Measurements from ENCODE around the gene FUT8.
"Not testable (repeated sequence)": the region's sequence is repeated elsewhere in the genome, so short reads cannot be mapped to it uniquely, and the experiment has no call there.

FUT8 gene

DNA sequence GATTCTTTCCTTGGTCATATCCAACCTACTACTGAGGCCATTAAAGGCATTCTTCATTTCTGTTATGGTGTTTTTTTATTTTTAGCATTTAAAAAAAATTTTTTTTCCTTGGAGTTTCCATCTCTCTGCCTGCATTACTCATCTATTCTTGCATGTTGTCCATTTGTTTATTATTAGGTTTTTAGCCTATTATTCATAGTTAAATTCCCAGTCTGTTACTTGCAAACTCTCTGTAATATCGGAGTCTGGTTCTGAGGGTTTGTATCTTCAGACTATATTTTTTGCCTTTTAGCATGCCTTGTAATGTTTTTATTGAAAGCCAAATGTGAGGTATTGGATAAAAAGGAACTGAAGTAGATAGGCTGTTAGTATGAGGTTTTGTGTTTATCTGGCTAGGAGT lies 284.3 kb downstream of the FUT8 start:
- DNase-seq (ENCODE audit: low read depth), result no peak
- H3K4me3 ChIP-seq (ENCODE audit: low read depth, low read length), result no peak overlapping the region
- TF ChIP-seq CTCF (IDR thresholded peaks at IDR 0.05; ENCODE audit: control insufficient read depth, extremely low read depth, insufficient read depth), result no peak

DNA sequence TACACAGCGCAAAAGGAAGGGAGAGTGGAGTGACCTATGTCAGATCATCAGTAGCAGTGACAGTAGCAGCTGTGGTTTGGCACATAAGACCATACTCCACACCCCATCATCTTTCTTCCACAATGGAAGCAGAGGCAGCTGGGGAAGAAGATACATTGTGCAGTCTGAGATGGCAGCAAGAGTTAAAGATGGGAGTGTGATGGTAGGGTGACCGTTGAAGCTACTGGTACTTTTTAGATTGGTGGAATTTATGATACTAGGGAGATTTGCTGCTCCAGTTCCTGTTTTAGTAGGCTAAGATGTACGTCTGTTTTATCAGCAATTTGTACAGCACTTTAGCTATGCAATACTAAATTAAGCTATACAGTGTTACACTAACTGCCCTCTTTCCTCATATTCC lies 291.0 kb downstream of the FUT8 start:
- no peak overlapping the region for H3K4me3 ChIP-seq (ENCODE audit: low read depth, low read length)
- no peak for TF ChIP-seq CTCF (IDR thresholded peaks at IDR 0.05; ENCODE audit: control insufficient read depth, extremely low read depth, insufficient read depth)
- no peak for DNase-seq (ENCODE audit: low read depth)

DNA sequence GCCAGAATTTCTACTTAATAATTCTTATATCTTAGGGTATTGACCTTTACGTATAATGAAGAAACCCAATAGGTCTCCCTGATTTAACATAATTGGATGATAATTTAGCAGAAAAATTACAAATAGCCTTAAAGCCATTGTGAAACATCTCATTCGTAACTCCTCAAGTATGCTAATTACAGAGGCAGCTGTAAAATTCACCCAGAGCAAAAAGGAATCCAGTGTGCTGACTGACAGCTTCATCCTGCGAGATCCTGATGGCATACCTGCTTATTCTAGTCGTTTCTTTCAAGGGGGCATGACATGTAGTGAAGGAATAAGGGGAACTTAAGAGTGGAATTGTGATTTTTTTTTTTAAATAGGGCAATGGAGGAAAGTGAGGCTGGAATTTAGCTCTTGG lies 291.5 kb downstream of the FUT8 start:
- no peak for TF ChIP-seq CTCF (IDR thresholded peaks at IDR 0.05; ENCODE audit: control insufficient read depth, extremely low read depth, insufficient read depth)
- no peak for DNase-seq (ENCODE audit: low read depth)

DNA sequence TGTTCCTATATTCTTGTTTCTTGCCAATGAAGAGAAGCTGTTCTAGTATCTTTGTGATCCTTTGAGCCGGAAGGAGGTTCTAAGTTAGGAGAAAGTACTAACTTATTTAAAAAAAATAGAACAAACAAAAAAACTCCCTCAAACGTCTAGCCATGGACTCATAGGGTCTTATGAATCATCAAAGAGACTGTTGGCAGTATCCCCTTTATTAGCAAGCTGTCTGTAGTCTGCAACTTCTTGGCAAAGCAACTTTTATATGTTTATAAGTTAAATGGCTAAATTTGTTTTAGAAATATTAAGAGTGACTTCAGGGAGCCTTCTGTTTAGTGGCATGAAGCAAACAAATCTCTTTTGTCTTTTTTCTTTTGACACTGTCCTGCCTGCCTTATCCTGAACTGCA lies 291.9 kb downstream of the FUT8 start:
- H3K4me3 ChIP-seq (ENCODE audit: low read depth, low read length), result no peak overlapping the region
- TF ChIP-seq CTCF (IDR thresholded peaks at IDR 0.05; ENCODE audit: control insufficient read depth, extremely low read depth, insufficient read depth), result no peak
- DNase-seq (ENCODE audit: low read depth), result no peak

More for the DNA sequence above, 291.5 kb downstream of the FUT8 start:
- no peak overlapping the region for H3K4me3 ChIP-seq (ENCODE audit: low read depth, low read length)

DNA sequence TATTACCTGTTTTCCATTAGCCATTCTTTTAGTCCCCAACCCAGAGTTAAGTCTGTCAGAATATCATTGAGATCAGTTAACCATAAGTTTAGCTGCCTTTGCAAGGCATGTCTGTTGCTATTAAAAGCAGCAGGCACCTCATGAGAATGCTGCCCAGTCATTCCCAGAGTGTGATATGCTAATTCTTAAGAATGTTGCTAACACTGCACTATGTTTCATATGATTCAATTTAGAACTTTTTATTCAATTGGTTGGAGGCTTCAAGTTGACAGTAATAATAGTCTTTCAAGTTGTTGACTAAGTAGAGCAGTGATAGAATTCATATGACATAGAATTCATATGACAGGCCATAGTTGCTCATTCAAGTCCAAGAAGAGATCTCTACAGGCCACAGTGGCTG lies 292.3 kb downstream of the FUT8 start:
- no peak overlapping the region for H3K4me3 ChIP-seq (ENCODE audit: low read depth, low read length)
- DNase-seq (ENCODE audit: low read depth), result no peak

DNA sequence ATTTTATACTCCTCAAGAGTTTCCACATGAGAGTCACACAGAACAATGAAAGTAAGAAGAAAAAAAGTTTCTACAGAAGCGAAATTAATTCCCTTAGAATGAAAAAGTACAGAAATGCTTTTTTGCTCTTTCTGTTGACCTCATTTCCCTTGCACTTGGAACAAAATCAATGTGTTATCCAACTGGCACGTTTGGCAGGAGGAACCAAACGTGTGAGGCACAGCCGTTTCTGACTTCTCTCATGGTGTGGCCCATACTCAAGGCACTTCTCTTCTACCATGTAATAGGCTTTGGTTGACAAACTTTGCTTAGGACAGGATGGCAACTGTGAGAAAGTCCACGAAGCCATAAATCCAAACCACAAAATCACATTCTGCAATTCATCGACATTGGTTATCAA lies 297.0 kb downstream of the FUT8 start:
- TF ChIP-seq CTCF (IDR thresholded peaks at IDR 0.05; ENCODE audit: control insufficient read depth, extremely low read depth, insufficient read depth), result no peak
- no peak for DNase-seq (ENCODE audit: low read depth)
- H3K4me3 ChIP-seq (ENCODE audit: low read depth, low read length), result no peak overlapping the region

More for the DNA sequence above, 292.3 kb downstream of the FUT8 start:
- TF ChIP-seq CTCF (IDR thresholded peaks at IDR 0.05; ENCODE audit: control insufficient read depth, extremely low read depth, insufficient read depth), result no peak

DNA sequence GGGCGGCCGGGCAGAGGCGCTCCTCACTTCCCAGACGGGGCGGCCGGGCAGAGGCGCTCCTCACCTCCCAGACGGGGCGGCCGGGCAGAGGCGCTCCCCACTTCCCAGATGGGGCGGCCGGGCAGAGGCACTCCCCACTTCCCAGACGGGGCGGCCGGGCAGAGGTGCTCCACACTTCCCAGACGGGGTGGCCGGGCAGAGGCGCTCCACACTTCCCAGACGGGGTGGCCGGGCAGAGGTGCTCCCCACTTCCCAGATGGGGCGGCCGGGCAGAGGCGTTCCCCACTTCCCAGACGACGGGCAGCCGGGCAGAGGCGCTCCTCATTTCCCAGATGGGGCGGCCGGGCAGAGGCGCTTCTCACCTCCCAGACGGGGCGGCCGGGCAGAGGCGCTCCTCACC lies 304.3 kb downstream of the FUT8 start:
- not testable (repeated sequence) for H3K4me3 ChIP-seq (ENCODE audit: low read depth, low read length); DNase-seq (ENCODE audit: low read depth)

DNA sequence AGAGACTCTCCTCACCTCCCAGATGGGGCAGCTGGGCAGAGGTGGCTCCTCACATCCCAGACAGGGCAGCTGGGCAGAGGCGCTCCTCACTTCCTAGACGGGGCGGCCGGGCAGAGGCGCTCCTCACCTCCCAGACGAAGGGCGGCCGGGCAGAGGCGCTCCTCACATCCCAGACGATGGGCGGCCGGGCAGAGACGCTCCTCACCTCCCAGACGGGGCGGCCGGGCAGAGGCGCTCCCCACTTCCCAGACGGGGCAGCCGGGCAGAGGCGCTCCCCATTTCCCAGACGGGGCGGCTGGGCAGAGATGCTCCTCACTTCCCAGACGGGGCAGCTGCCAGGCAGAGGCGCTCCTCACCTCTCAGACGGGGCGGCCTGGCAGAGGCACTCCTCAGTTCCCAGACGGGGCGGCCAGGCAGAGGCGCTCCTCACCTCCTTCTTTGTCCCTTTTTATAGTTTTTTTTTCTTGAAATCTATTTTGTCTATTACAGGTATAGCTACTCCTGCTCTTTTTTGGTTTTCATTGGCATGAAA lies 304.9 kb downstream of the FUT8 start:
- not testable (repeated sequence) for H3K4me3 ChIP-seq (ENCODE audit: low read depth, low read length); DNase-seq (ENCODE audit: low read depth)

Measured in LNCaP clone FGC (cell line).